ENCODE measurements around the gene TBX21. TPM values are rescaled to one million over a fixed set of nuclear protein-coding genes. Genes with fewer than 3 reads are reported as not detected.

The TBX21 gene
- total and polyA plus RNA-seq, 2 experiments from 2014 or later, result not detected

DNA sequence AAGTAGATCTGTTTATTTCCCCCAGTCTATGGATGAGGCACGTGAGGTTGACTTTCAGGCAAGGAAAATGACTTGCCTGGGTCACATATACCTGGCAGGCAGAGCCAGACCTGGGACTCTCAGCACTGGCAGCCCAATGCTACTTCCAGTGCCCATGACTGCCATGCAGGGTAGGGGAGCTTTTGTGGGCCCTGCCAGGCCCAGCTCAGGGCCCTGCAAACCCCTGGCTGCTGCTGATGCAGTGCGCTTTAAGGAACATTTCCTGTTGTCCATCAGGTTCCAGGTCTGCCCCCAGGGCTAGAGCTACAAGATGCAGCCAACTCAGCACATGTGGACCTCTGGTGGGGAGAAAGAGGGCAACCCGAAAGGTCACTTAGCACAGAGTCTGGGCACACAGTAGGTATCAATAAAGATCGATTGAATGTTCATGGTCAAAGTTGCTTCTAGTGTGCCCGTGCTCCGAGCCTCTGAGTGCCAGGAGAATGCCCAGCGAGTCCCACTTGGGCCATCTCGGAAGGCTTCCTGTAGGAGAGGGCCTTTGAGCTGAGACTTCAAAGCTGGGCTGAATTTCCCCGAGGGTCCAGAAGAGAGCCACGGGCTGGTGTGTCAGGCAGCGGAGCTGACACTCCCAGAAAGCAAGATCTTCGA is 513 bp upstream of the TBX21 start (continued):
- TF ChIP-seq, protein P1, sequence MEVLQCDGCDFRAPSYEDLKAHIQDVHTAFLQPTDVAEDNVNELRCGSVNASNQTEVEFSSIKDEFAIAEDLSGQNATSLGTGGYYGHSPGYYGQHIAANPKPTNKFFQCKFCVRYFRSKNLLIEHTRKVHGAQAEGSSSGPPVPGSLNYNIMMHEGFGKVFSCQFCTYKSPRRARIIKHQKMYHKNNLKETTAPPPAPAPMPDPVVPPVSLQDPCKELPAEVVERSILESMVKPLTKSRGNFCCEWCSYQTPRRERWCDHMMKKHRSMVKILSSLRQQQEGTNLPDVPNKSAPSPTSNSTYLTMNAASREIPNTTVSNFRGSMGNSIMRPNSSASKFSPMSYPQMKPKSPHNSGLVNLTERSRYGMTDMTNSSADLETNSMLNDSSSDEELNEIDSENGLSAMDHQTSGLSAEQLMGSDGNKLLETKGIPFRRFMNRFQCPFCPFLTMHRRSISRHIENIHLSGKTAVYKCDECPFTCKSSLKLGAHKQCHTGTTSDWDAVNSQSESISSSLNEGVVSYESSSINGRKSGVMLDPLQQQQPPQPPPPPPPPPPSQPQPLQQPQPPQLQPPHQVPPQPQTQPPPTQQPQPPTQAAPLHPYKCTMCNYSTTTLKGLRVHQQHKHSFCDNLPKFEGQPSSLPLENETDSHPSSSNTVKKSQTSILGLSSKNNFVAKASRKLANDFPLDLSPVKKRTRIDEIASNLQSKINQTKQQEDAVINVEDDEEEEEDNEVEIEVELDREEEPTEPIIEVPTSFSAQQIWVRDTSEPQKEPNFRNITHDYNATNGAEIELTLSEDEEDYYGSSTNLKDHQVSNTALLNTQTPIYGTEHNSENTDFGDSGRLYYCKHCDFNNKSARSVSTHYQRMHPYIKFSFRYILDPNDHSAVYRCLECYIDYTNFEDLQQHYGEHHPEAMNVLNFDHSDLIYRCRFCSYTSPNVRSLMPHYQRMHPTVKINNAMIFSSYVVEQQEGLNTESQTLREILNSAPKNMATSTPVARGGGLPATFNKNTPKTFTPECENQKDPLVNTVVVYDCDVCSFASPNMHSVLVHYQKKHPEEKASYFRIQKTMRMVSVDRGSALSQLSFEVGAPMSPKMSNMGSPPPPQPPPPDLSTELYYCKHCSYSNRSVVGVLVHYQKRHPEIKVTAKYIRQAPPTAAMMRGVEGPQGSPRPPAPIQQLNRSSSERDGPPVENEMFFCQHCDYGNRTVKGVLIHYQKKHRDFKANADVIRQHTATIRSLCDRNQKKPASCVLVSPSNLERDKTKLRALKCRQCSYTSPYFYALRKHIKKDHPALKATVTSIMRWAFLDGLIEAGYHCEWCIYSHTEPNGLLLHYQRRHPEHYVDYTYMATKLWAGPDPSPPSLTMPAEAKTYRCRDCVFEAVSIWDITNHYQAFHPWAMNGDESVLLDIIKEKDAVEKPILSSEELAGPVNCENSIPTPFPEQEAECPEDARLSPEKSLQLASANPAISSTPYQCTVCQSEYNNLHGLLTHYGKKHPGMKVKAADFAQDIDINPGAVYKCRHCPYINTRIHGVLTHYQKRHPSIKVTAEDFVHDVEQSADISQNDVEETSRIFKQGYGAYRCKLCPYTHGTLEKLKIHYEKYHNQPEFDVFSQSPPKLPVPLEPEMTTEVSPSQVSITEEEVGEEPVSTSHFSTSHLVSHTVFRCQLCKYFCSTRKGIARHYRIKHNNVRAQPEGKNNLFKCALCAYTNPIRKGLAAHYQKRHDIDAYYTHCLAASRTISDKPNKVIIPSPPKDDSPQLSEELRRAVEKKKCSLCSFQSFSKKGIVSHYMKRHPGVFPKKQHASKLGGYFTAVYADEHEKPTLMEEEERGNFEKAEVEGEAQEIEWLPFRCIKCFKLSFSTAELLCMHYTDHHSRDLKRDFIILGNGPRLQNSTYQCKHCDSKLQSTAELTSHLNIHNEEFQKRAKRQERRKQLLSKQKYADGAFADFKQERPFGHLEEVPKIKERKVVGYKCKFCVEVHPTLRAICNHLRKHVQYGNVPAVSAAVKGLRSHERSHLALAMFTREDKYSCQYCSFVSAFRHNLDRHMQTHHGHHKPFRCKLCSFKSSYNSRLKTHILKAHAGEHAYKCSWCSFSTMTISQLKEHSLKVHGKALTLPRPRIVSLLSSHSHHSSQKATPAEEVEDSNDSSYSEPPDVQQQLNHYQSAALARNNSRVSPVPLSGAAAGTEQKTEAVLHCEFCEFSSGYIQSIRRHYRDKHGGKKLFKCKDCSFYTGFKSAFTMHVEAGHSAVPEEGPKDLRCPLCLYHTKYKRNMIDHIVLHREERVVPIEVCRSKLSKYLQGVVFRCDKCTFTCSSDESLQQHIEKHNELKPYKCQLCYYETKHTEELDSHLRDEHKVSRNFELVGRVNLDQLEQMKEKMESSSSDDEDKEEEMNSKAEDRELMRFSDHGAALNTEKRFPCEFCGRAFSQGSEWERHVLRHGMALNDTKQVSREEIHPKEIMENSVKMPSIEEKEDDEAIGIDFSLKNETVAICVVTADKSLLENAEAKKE (CRISPR knock-in tag; IDR thresholded peaks at IDR 0.05), result no peak
- TF ChIP-seq NANOG (IDR thresholded peaks at IDR 0.05; ENCODE audit: borderline replicate concordance), result no peak
- TF ChIP-seq, protein P2, sequence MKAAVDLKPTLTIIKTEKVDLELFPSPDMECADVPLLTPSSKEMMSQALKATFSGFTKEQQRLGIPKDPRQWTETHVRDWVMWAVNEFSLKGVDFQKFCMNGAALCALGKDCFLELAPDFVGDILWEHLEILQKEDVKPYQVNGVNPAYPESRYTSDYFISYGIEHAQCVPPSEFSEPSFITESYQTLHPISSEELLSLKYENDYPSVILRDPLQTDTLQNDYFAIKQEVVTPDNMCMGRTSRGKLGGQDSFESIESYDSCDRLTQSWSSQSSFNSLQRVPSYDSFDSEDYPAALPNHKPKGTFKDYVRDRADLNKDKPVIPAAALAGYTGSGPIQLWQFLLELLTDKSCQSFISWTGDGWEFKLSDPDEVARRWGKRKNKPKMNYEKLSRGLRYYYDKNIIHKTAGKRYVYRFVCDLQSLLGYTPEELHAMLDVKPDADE (IDR thresholded peaks at IDR 0.05), result no peak

DNA sequence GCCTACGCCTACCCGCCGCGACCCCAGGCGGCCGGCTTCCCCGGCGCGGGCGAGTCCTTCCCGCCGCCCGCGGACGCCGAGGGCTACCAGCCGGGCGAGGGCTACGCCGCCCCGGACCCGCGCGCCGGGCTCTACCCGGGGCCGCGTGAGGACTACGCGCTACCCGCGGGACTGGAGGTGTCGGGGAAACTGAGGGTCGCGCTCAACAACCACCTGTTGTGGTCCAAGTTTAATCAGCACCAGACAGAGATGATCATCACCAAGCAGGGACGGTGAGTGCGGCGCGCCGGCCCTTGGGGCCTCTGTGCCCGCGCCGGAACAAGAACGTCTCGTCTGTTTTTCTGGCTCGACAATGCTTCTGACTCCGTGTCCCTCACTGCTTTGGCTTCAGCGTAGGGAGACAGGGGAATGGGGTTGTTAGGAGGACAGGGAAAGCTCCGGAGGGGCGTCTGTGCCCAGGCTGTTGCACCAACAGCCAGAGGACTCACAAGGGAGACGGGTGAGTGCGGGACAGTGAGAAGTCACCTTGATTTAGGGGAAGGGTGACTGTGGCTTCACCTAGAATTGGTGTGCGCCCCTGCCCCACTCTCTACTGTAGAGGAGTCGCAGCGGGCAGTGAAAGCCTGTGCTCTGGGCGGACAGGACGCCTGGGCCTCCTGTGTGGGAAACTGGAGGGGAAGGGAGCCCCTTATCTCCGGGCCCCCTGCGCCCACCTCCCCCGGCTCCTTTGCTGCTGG is 806 bp downstream of the TBX21 start:
- H2AFZ ChIP-seq, result peak overlapping the region; percentile 98
- peak; percentile 55 for DNase-seq (ENCODE audit: low spot score)
- no peaks in the 10 kb centered on the region; the same call in 2 of the 3 replicates for H3K36me3 Mint-ChIP-seq (ENCODE audit: low read depth)

More for the DNA sequence above, 806 bp downstream of the TBX21 start:
- Histone ChIP-seq H3K4me2 (peak overlapping the region; percentile 91), H3F3A (replicated peaks; ENCODE audit: low read depth) (0 out of 2 replicates have a peak, but pooled peaks cover 6% of the 10 kb centered on the region), H4K20me1 (replicated peaks; ENCODE audit: insufficient read depth) (no peaks in the 10 kb centered on the region), H3K4me1 (ENCODE audit: insufficient read depth) (peaks cover 6% of the 10 kb centered on the region; the same call in 1 of the 2 replicates), H3K9me2 (ENCODE audit: insufficient read depth) (no peaks in the 10 kb centered on the region), H3K79me2 (replicated peaks; ENCODE audit: insufficient read depth) (no peaks in the 10 kb centered on the region), H3K4me3 (peak overlapping the region; percentile 63), H3K27me3 (ENCODE audit: insufficient read depth) (peaks cover 83% of the 10 kb centered on the region), H3K36me3 (ENCODE audit: insufficient read depth) (no peaks in the 10 kb centered on the region), H3K27ac (ENCODE audit: low read depth) (no peak overlapping the region)
- Mint-ChIP-seq H3K9me3 (no peaks in the 10 kb centered on the region), H3K4me1 (peaks cover 5% of the 10 kb centered on the region), H3K27ac (no peak overlapping the region), H3K4me3 (peak overlapping the region; percentile 73), H3K27me3 (ENCODE audit: insufficient read depth, low read depth, poor library complexity) (peaks cover 59% of the 10 kb centered on the region)
- peak; percentile 55 for ATAC-seq
- TF ChIP-seq, protein P2 (IDR thresholded peaks at IDR 0.05), result no peak
- TF ChIP-seq EZH2 (IDR thresholded peaks at IDR 0.05; ENCODE audit: low read depth, unreplicated experiment), result peak; percentile 87
